Neural crest cell (in vitro differentiated cells): ENCODE data around the gene GABRA1. TPM values are rescaled to one million over a fixed set of nuclear protein-coding genes. Genes with fewer than 3 reads are reported as not detected.

Source experiments
- DNase-seq: peaks from one replicate; pipeline ENCODE4 v3.0.0; 2021; ENCODE audit warnings: low read depth, mixed read lengths, low spot score
- H3K27ac Mint-ChIP-seq: one replicate; pipeline ENCODE4 v1.8.0; 2021; ENCODE audit warnings: mild to moderate bottlenecking, mixed read lengths; ENCODE audit not compliant: unreplicated experiment
- H3K27me3 Mint-ChIP-seq: 2 replicates; pipeline ENCODE4 v1.8.0; 2021; ENCODE audit warnings: low read depth, mild to moderate bottlenecking, mixed read lengths
- H3K36me3 Mint-ChIP-seq: 2 replicates; pipeline ENCODE4 v1.8.0; 2021; ENCODE audit warnings: low read depth, mild to moderate bottlenecking, mixed read lengths
- H3K4me1 Mint-ChIP-seq: 2 replicates; pipeline ENCODE4 v1.8.0; 2021; ENCODE audit warnings: mixed read lengths
- H3K4me3 Mint-ChIP-seq: one replicate; pipeline ENCODE4 v1.8.0; 2021; ENCODE audit warnings: mild to moderate bottlenecking, mixed read lengths
- H3K9me3 Mint-ChIP-seq: 2 replicates; pipeline ENCODE4 v1.8.0; 2021; ENCODE audit warnings: mixed read lengths
- CTCF ChIP-seq: fragments of 200-600 bp; sonication (generic); conservative IDR thresholded peaks from 2 replicates; pipeline ENCODE4 v1.5.0; 2021; ENCODE audit warnings: antibody characterized with exemption, mild to moderate bottlenecking
- long read RNA-seq: library from polyadenylated mRNA; unstranded; transcript quantifications from one replicate; pipeline ENCODE4 v2.0.0, GENCODE V29; 2020
- total RNA-seq: library from RNA; stranded (reverse); gene quantifications from 2 replicates; pipeline ENCODE4 v1.2.1, GENCODE V29; 2021

GABRA1 gene
- total RNA-seq, result not detected in 2 replicates
- long read RNA-seq, result 0 reads

DNA sequence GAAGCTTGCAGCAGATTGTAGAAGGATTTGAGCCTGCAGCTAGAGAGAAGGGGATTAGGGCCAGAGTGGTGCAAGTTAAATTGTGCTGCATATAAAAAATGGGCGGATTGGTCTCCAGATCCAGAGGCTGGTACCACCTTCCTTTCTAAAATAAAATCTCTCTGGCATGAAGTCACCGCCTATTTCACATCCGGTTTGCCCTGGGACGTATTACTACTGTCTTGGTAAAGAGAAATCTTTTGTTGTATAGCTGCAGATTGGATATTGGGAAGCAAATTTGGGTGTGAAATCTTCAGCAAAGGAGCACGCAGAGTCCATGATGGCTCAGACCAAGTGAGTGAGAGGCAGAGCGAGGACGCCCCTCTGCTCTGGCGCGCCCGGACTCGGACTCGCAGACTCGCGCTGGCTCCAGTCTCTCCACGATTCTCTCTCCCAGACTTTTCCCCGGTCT, at the start of gene GABRA1:
TSS of gene GABRA1 (plus strand) at position 180 of the 451 bp plus-strand sequence. CDS start 2,691 bp downstream, outside the sequence.
- H3K4me1 Mint-ChIP-seq, result peaks cover 19% of the 10 kb centered on the region
- no peak within 1 kb of the TSS for H3K27ac Mint-ChIP-seq
- H3K9me3 Mint-ChIP-seq, result no peaks in the 10 kb centered on the region
- TF ChIP-seq CTCF, result no peak
- H3K27me3 Mint-ChIP-seq, result peaks cover 88% of the 10 kb centered on the region
- peak; percentile 32 for DNase-seq
- peak within 1 kb of the TSS; percentile 73 for H3K4me3 Mint-ChIP-seq
- no peaks in the 10 kb centered on the region for H3K36me3 Mint-ChIP-seq

GRCh38 chr5:161799316-161799715, 48.6 kb upstream of the GABRA1 start:
- H3K27ac Mint-ChIP-seq, result no peak overlapping the region
- no peaks in the 10 kb centered on the region for H3K9me3 Mint-ChIP-seq
- H3K4me1 Mint-ChIP-seq, result no peaks in the 10 kb centered on the region
- H3K27me3 Mint-ChIP-seq, result peaks cover 10% of the 10 kb centered on the region
- H3K36me3 Mint-ChIP-seq, result no peaks in the 10 kb centered on the region
- no peak for TF ChIP-seq CTCF
- no peak for DNase-seq
- no peak overlapping the region for H3K4me3 Mint-ChIP-seq

- H3K27me3 Mint-ChIP-seq, result peaks cover 10% of the 10 kb centered on the region
- no peak for TF ChIP-seq CTCF
- H3K4me3 Mint-ChIP-seq, result no peak overlapping the region
- H3K9me3 Mint-ChIP-seq, result no peaks in the 10 kb centered on the region
- no peak for DNase-seq
- H3K36me3 Mint-ChIP-seq, result no peaks in the 10 kb centered on the region
- no peak overlapping the region for H3K27ac Mint-ChIP-seq
- no peaks in the 10 kb centered on the region for H3K4me1 Mint-ChIP-seq
Measured at GRCh38 chr5:161804263-161804662, 43.7 kb upstream of the GABRA1 start.

- no peak overlapping the region for H3K27ac Mint-ChIP-seq
- no peak for TF ChIP-seq CTCF
- no peaks in the 10 kb centered on the region for H3K9me3 Mint-ChIP-seq
- H3K4me3 Mint-ChIP-seq, result peak overlapping the region; percentile 73
- DNase-seq, result no peak
- H3K27me3 Mint-ChIP-seq, result peaks cover 81% of the 10 kb centered on the region
- peaks cover 19% of the 10 kb centered on the region for H3K4me1 Mint-ChIP-seq
- H3K36me3 Mint-ChIP-seq, result no peaks in the 10 kb centered on the region
Measured at GRCh38 chr5:161846746-161847145, 1.2 kb upstream of the GABRA1 start.

DNA sequence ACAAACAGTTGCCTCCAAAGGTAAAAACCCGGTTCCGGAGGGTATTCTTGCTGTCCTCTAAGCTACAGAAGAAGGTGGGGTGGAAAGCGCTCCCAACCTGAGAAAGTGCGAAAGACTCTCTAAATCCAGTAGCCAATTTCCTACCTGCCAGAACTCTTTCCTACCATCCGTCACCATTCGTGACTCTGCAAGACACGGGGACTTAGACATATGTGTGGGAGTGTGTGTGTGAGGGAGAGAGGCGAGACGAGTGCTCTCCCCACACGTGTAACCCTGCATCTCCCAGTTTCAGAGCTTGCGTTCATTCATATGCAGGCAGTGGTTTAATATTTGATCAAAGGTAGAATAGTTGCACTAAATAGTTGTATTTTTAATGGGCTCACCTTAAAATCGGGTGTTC, 473 bp upstream of the GABRA1 start:
- no peak for DNase-seq
- TF ChIP-seq CTCF, result no peak
- H3K36me3 Mint-ChIP-seq, result no peaks in the 10 kb centered on the region
- H3K27ac Mint-ChIP-seq, result no peak overlapping the region
- H3K4me1 Mint-ChIP-seq, result peaks cover 19% of the 10 kb centered on the region
- peak overlapping the region; percentile 73 for H3K4me3 Mint-ChIP-seq
- H3K27me3 Mint-ChIP-seq, result peaks cover 85% of the 10 kb centered on the region
- H3K9me3 Mint-ChIP-seq, result no peaks in the 10 kb centered on the region

- no peak for DNase-seq
- Mint-ChIP-seq H3K4me1 (peaks cover 19% of the 10 kb centered on the region), H3K27me3 (peaks cover 89% of the 10 kb centered on the region), H3K4me3 (no peak overlapping the region), H3K27ac (no peak overlapping the region), H3K9me3 (no peaks in the 10 kb centered on the region), H3K36me3 (no peaks in the 10 kb centered on the region)
- no peak for TF ChIP-seq CTCF
Measured at GRCh38 chr5:161850491-161850890, 2.6 kb downstream of the GABRA1 start.
